ENCODE data around the gene BRD1.
"Not testable (repeated sequence)": the region's sequence is repeated elsewhere in the genome, so short reads cannot be mapped to it uniquely, and the experiment has no call there.

BRD1 gene

GRCh38 chr22:49856343-49856742 is 28.7 kb upstream of the BRD1 start:
- CTCF ChIA-PET, result no interaction called here
- DNase-seq (ENCODE audit: extremely low spot score), result no peak
- TF ChIP-seq SUZ12 (IDR thresholded peaks at IDR 0.05), result no peak
- no peak for TF ChIP-seq TARDBP (IDR thresholded peaks at IDR 0.05)
- POLR2A ChIA-PET, result no interaction called here

GRCh38 chr22:49855251-49855911 is 27.7 kb upstream of the BRD1 start:
- CTCF ChIA-PET, result no interaction called here
- POLR2A ChIA-PET, result interaction anchor here (1.6 kb wide), 1 partner anchor 29 kb away, joined by 5 read pairs; no protein-coding TSS in a partner anchor
- DNase-seq (ENCODE audit: extremely low spot score), result no peak
- TF ChIP-seq CTBP1 (IDR thresholded peaks at IDR 0.05; ENCODE audit: borderline replicate concordance) (no peak), LEF1 (IDR thresholded peaks at IDR 0.05; ENCODE audit: borderline replicate concordance) (no peak), L3MBTL2 (conservative IDR thresholded peaks at IDR 0.05) (no peak), FOXK2 (IDR thresholded peaks at IDR 0.05) (no peak)

- ChIA-PET CTCF (no interaction called here), POLR2A (interaction anchor here (1.6 kb wide), 1 partner anchor 28 kb away, joined by 5 read pairs; no protein-coding TSS in a partner anchor)
- DNase-seq (ENCODE audit: extremely low spot score), result peak; percentile 37
- TF ChIP-seq L3MBTL2 (conservative IDR thresholded peaks at IDR 0.05) (peak; percentile 37; the same call in 1 of the 2 replicates), ELF4 (IDR thresholded peaks at IDR 0.05) (no peak), FOXM1 (IDR thresholded peaks at IDR 0.05; ENCODE audit: borderline replicate concordance) (no peak)
These were observed 26.5 kb upstream of the BRD1 start for GRCh38 chr22:49853981-49854831.

GRCh38 chr22:49852898-49853894 is 25.5 kb upstream of the BRD1 start, which contains the start of gene ZBED4:
TSS of gene ZBED4 (plus strand) at chr22:49853844. CDS start at chr22:49883663, 29,819 bp downstream.
- peak; percentile 100 for DNase-seq (ENCODE audit: extremely low spot score)
- TF ChIP-seq ZNF384 (IDR thresholded peaks at IDR 0.05), result no peak
- TF ChIP-seq SUZ12 (IDR thresholded peaks at IDR 0.05), result no peak
- TF ChIP-seq CTBP1 (IDR thresholded peaks at IDR 0.05; ENCODE audit: borderline replicate concordance), result no peak
- no peak; the same call in 1 of the 2 replicates for TF ChIP-seq ELF4 (IDR thresholded peaks at IDR 0.05)
- TF ChIP-seq SP1 (IDR thresholded peaks at IDR 0.05), result no peak
- no peak for TF ChIP-seq PKNOX1 (IDR thresholded peaks at IDR 0.05)
- TF ChIP-seq LEF1 (IDR thresholded peaks at IDR 0.05; ENCODE audit: borderline replicate concordance), result no peak
- no peak for TF ChIP-seq FOXK2 (IDR thresholded peaks at IDR 0.05)
- peak; percentile 63 for TF ChIP-seq L3MBTL2 (conservative IDR thresholded peaks at IDR 0.05)
- peak; percentile 55; the same call in 1 of the 2 replicates for TF ChIP-seq FOXM1 (IDR thresholded peaks at IDR 0.05; ENCODE audit: borderline replicate concordance)
- no peak for TF ChIP-seq FOXA1 (IDR thresholded peaks at IDR 0.05)
- TF ChIP-seq TARDBP (IDR thresholded peaks at IDR 0.05), result 0 out of 2 replicates have a peak, but pooled peaks have one; percentile 23
- CTCF ChIA-PET, result interaction anchor here (0.6 kb wide), 1 partner anchor 322 kb away, joined by 3 read pairs; no protein-coding TSS in a partner anchor
- POLR2A ChIA-PET, result interaction anchor here (1.5 kb wide), 1 partner anchor 10 kb away, joined by 3 read pairs; no protein-coding TSS in a partner anchor

GRCh38 chr22:49852568-49852897 is 24.9 kb upstream of the BRD1 start:
- ChIA-PET CTCF (interaction anchor here (0.6 kb wide), 1 partner anchor 322 kb away, joined by 3 read pairs; no protein-coding TSS in a partner anchor), POLR2A (interaction anchor here (1.5 kb wide), 1 partner anchor 9 kb away, joined by 3 read pairs; no protein-coding TSS in a partner anchor)
- DNase-seq (ENCODE audit: extremely low spot score), result not testable (repeated sequence)

- no peak for DNase-seq (ENCODE audit: extremely low spot score)
- no peak for TF ChIP-seq PKNOX1 (IDR thresholded peaks at IDR 0.05)
- TF ChIP-seq HDGF (IDR thresholded peaks at IDR 0.05; ENCODE audit: borderline replicate concordance), result no peak
- TF ChIP-seq ARNT (IDR thresholded peaks at IDR 0.05), result no peak
- TF ChIP-seq FOXA1 (IDR thresholded peaks at IDR 0.05), result no peak
- no peak for TF ChIP-seq FOXK2 (IDR thresholded peaks at IDR 0.05)
- no peak for TF ChIP-seq LEF1 (IDR thresholded peaks at IDR 0.05; ENCODE audit: borderline replicate concordance)
- TF ChIP-seq ZNF384 (IDR thresholded peaks at IDR 0.05), result no peak
- no peak for TF ChIP-seq SP1 (IDR thresholded peaks at IDR 0.05)
- TF ChIP-seq BHLHE40 (IDR thresholded peaks at IDR 0.05; ENCODE audit: borderline replicate concordance), result no peak
- TF ChIP-seq NFRKB (IDR thresholded peaks at IDR 0.05), result no peak
- ChIA-PET CTCF (no interaction called here), POLR2A (interaction anchor here (1.5 kb wide), 1 partner anchor 8 kb away, joined by 3 read pairs; no protein-coding TSS in a partner anchor)
These were observed 23.5 kb upstream of the BRD1 start for GRCh38 chr22:49850959-49851802.
